Measurements from ENCODE around the gene CARMIL3. TPM values are rescaled to one million over a fixed set of nuclear protein-coding genes. Genes with fewer than 3 reads are reported as not detected.
"Not testable (repeated sequence)": the region's sequence is repeated elsewhere in the genome, so short reads cannot be mapped to it uniquely, and the experiment has no call there.

CARMIL3 gene
- total RNA-seq, result 3.5 and 3.9 TPM in 2 replicates

GRCh38 chr14:24051789-24052655 lies at the start of gene CARMIL3:
CARMIL3 (plus strand) TSS chr14:24052009; CDS start chr14:24052154, 145 bp downstream.
- intact Hi-C loops (cut with micrococcal nuclease), result loop anchor here (1.0 to 2.0 kb wide), 3 partner anchors 15 to 247 kb away; partner anchors contain the start of genes DHRS1 and NOP9
- DNase-seq, result peak; percentile 69
- Mint-ChIP-seq H3K27ac (peak within 1 kb of the TSS; percentile 71), H3K27me3 (peaks cover 6% of the 10 kb centered on the region), H3K9me3 (no peaks in the 10 kb centered on the region), H3K4me3 (peak within 1 kb of the TSS; percentile 82), H3K36me3 (ENCODE audit: low read depth) (no peaks in the 10 kb centered on the region), H3K4me1 (peaks cover 34% of the 10 kb centered on the region)
- peak; percentile 86 for ATAC-seq (ENCODE audit: low read depth)
- TF ChIP-seq CTCF (IDR thresholded peaks at IDR 0.05), result no peak
- ChIA-PET CTCF (interaction anchor here (0.7 to 1.5 kb wide), 6 partner anchors 29 to 422 kb away, joined by 3 to 8 read pairs (median 4); partner anchors contain the start of gene CIDEB), POLR2A (interaction anchor here (0.7 to 1.8 kb wide), 9 partner anchors 24 to 164 kb away, joined by 3 to 14 read pairs (median 4); partner anchors contain the start of genes DCAF11, IRF9, MDP1 and NRL)

GRCh38 chr14:24006471-24006816 lies 45.4 kb upstream of the CARMIL3 start:
- H3K27ac Mint-ChIP-seq; DNase-seq; CTCF ChIA-PET; H3K36me3 Mint-ChIP-seq (ENCODE audit: low read depth); H3K27me3 Mint-ChIP-seq; H3K9me3 Mint-ChIP-seq; POLR2A ChIA-PET; intact Hi-C loops (cut with micrococcal nuclease): not testable (repeated sequence)
- Mint-ChIP-seq H3K4me3 (peak overlapping the region; percentile 62), H3K4me1 (peaks cover 21% of the 10 kb centered on the region)
- peak; percentile 38 for ATAC-seq (ENCODE audit: low read depth)

GRCh38 chr14:24006817-24007652 lies 44.8 kb upstream of the CARMIL3 start:
- ATAC-seq (ENCODE audit: low read depth) (peak; percentile 87), DNase-seq (peak; percentile 66)
- Mint-ChIP-seq H3K4me3 (peak overlapping the region; percentile 78), H3K4me1 (peaks cover 21% of the 10 kb centered on the region), H3K27ac (peak overlapping the region; percentile 70)
- H3K9me3 Mint-ChIP-seq; H3K27me3 Mint-ChIP-seq; intact Hi-C loops (cut with micrococcal nuclease); CTCF ChIA-PET; H3K36me3 Mint-ChIP-seq (ENCODE audit: low read depth): not testable (repeated sequence)
- POLR2A ChIA-PET, result interaction anchor here (0.6 kb wide), 1 partner anchor 103 kb away, joined by 4 read pairs; no protein-coding TSS in a partner anchor

- ChIA-PET POLR2A (no interaction called here), CTCF (interaction anchor here (1.0 kb wide), 1 partner anchor 150 kb away, joined by 3 read pairs; the partner anchor contains the start of gene IRF9)
- peak overlapping the region; percentile 7 for H3K27ac Mint-ChIP-seq
Measured at GRCh38 chr14:24011051-24011450, 40.8 kb upstream of the CARMIL3 start.

GRCh38 chr14:24012726-24013273 lies 39.0 kb upstream of the CARMIL3 start:
- H3K27me3 Mint-ChIP-seq; intact Hi-C loops (cut with micrococcal nuclease); H3K36me3 Mint-ChIP-seq (ENCODE audit: low read depth); H3K9me3 Mint-ChIP-seq; POLR2A ChIA-PET; H3K4me3 Mint-ChIP-seq; CTCF ChIA-PET; ATAC-seq (ENCODE audit: low read depth); H3K27ac Mint-ChIP-seq; DNase-seq: not testable (repeated sequence)
- peaks cover 25% of the 10 kb centered on the region for H3K4me1 Mint-ChIP-seq

More at GRCh38 chr14:24011051-24011450, 40.8 kb upstream of the CARMIL3 start:
- Mint-ChIP-seq H3K36me3 (ENCODE audit: low read depth) (peaks cover 3% of the 10 kb centered on the region), H3K4me1 (peaks cover 21% of the 10 kb centered on the region), H3K27me3 (no peaks in the 10 kb centered on the region), H3K4me3 (no peak overlapping the region), H3K9me3 (no peaks in the 10 kb centered on the region)
- DNase-seq (no peak), ATAC-seq (ENCODE audit: low read depth) (no peak)
- TF ChIP-seq CTCF (IDR thresholded peaks at IDR 0.05), result no peak
- intact Hi-C loops (cut with micrococcal nuclease), result no loop called here

Measured in activated B cell treated with CpG ODN at 0.5 μM for 24 hours (primary cell).